A673 (cell line): Measurements from ENCODE around the gene BPIFB2. TPM values are rescaled to one million over a fixed set of nuclear protein-coding genes. Genes with fewer than 3 reads are reported as not detected.

ENCODE experiments used
- BruUV-seq: library from RNA; stranded (reverse); fragments of 400-500 nt; replicated peaks from 2 replicates; lab custom pipeline; 2021; lab: Mats Ljungman, UMichigan
- CTCF ChIA-PET: fragments of 300-600 bp; sonication (Branson Sonifier 250); formaldehyde crosslinking; loops from one replicate; lab custom pipeline; 2022; ENCODE audit warnings: antibody characterized with exemption; lab: Charles Lee
- POLR2A ChIA-PET: fragments of 300-600 bp; sonication (Branson Sonifier 250); formaldehyde crosslinking; loops from one replicate; lab custom pipeline; 2022; ENCODE audit warnings: antibody characterized with exemption; ENCODE audit not compliant: low non-redundant PET; lab: Charles Lee
- DNase-seq: peaks from one replicate; pipeline ENCODE4 v3.0.0-alpha.2; 2015; ENCODE audit warnings: low spot score
- H3K27ac ChIP-seq: fragments of 200-600 bp; sonication (generic); 2 replicates; pipeline ENCODE4 v1.5.1; 2016; ENCODE audit warnings: mixed run types, low read depth, mild to moderate bottlenecking, mixed read lengths, antibody characterized with exemption, low read length; ENCODE audit not compliant: poor library complexity, severe bottlenecking
- H3K27me3 ChIP-seq: fragments of 200-600 bp; sonication (generic); replicated peaks from 2 replicates; pipeline ENCODE4 v1.6.1; 2017; ENCODE audit warnings: mixed run types, low read depth, mild to moderate bottlenecking, mixed read lengths, antibody characterized with exemption, low read length; ENCODE audit not compliant: insufficient read depth, poor library complexity
- H3K36me3 ChIP-seq: fragments of 200-600 bp; sonication (generic); 2 replicates; pipeline ENCODE4 v1.6.1; 2016; ENCODE audit warnings: mixed run types, mild to moderate bottlenecking, mixed read lengths, antibody characterized with exemption, low read length; ENCODE audit not compliant: insufficient read depth, poor library complexity, severe bottlenecking
- H3K4me1 ChIP-seq: fragments of 200-600 bp; sonication (generic); 2 replicates; pipeline ENCODE4 v1.6.1; 2017; ENCODE audit warnings: mixed run types, mild to moderate bottlenecking, mixed read lengths, antibody characterized with exemption, low read length; ENCODE audit not compliant: insufficient read depth, poor library complexity, severe bottlenecking
- H3K4me3 ChIP-seq: fragments of 200-600 bp; sonication (generic); 2 replicates; pipeline ENCODE4 v1.5.1; 2016; ENCODE audit warnings: low read depth, mixed run types, mild to moderate bottlenecking, mixed read lengths, low read length; ENCODE audit not compliant: poor library complexity, severe bottlenecking
- H3K9me3 ChIP-seq: fragments of 200-600 bp; sonication (generic); 2 replicates; pipeline ENCODE4 v1.6.1; 2016; ENCODE audit warnings: mixed run types, low read depth, mild to moderate bottlenecking, mixed read lengths, antibody characterized with exemption, low read length; ENCODE audit not compliant: poor library complexity, severe bottlenecking
- CTCF ChIP-seq: fragments of 300-800, 200-600 bp; sonication (generic); conservative IDR thresholded peaks from 2 replicates; pipeline ENCODE4 v1.5.1; 2017; ENCODE audit warnings: low read depth, mild to moderate bottlenecking, antibody characterized with exemption, low read length, moderate library complexity, mixed read lengths
- EZH2 ChIP-seq: fragments of 200-600 bp; sonication (generic); IDR thresholded peaks from 2 replicates; pipeline ENCODE4 v1.6.1; 2017; ENCODE audit warnings: borderline replicate concordance, low read depth, mild to moderate bottlenecking, mixed read lengths, antibody characterized with exemption, low read length; ENCODE audit not compliant: poor library complexity, severe bottlenecking
- intact Hi-C: fragments of 100-400 bp; cut with micrococcal nuclease; formaldehyde crosslinking; loops from one replicate; pipeline ENCODE4 v1.10.0; 2022; ENCODE audit not compliant: unreplicated experiment
- total RNA-seq: library from RNA; stranded (reverse); gene quantifications from 2 replicates; pipeline ENCODE4 v1.2.3, GENCODE V29; 2021

The BPIFB2 gene
- total RNA-seq, 1 experiment from 2014 or later = not detected

- Histone ChIP-seq H3K36me3 (no peaks in the 10 kb centered on the region), H3K27me3 (no peaks in the 10 kb centered on the region), H3K4me1 (no peaks in the 10 kb centered on the region), H3K27ac (no peak overlapping the region), H3K9me3 (no peaks in the 10 kb centered on the region), H3K4me3 (no peak overlapping the region)
- no peak for TF ChIP-seq CTCF
- TF ChIP-seq EZH2 = no peak
- no TSS peak for BruUV-seq
- ChIA-PET CTCF (no interaction called here), POLR2A (no interaction called here)
- peak; percentile 21 for DNase-seq
- intact Hi-C loops = no loop called here
These were observed 23.3 kb upstream of the BPIFB2 start for GRCh38 chr20:32984196-32984595.

GRCh38 chr20:32984631-32985354, 22.7 kb upstream of the BPIFB2 start:
- Histone ChIP-seq H3K9me3 (no peaks in the 10 kb centered on the region), H3K4me3 (no peak overlapping the region), H3K27ac (no peak overlapping the region), H3K27me3 (no peaks in the 10 kb centered on the region), H3K4me1 (no peaks in the 10 kb centered on the region), H3K36me3 (no peaks in the 10 kb centered on the region)
- no peak for DNase-seq
- no TSS peak for BruUV-seq
- POLR2A ChIA-PET = no interaction called here
- TF ChIP-seq CTCF = no peak
- TF ChIP-seq EZH2 = no peak
- CTCF ChIA-PET = no interaction called here
- intact Hi-C loops = no loop called here

GRCh38 chr20:32985596-32985995, 21.9 kb upstream of the BPIFB2 start:
- CTCF ChIA-PET = no interaction called here
- H3K27ac ChIP-seq = no peak overlapping the region
- no peaks in the 10 kb centered on the region for H3K9me3 ChIP-seq
- no peak for DNase-seq
- no peak overlapping the region for H3K4me3 ChIP-seq
- H3K36me3 ChIP-seq = no peaks in the 10 kb centered on the region
- intact Hi-C loops = no loop called here
- POLR2A ChIA-PET = no interaction called here
- no peak for TF ChIP-seq EZH2
- no peak for TF ChIP-seq CTCF
- H3K4me1 ChIP-seq = no peaks in the 10 kb centered on the region
- no peaks in the 10 kb centered on the region for H3K27me3 ChIP-seq
- BruUV-seq = no TSS peak
